Stomach (tissue), 9 donors: Measurements from ENCODE around the gene SH2D5. TPM values are rescaled to one million over a fixed set of nuclear protein-coding genes. Genes with fewer than 3 reads are reported as not detected.

Source experiments
- DNase-seq, 2 donors: peaks; one replicate each; pipeline versions ENCODE4 v3.0.0 to v3.0.0-alpha.2; 2013 to 2019
- H3K27ac ChIP-seq, 5 donors: fragments of 200-600 bp in 4 of 5; sonication (generic) in 4 of 5; one replicate each; pipeline ENCODE4 v1.5.1; 2013 to 2019; ENCODE audit warnings: mild to moderate bottlenecking in 1 of 5, moderate library complexity in 1 of 5
- H3K27me3 ChIP-seq, 3 donors: fragments of 200-600 bp; sonication (generic); one replicate each; pipeline ENCODE4 v1.5.1; 2017 to 2019; ENCODE audit warnings: mixed run types in 1 of 3
- H3K36me3 ChIP-seq, 4 donors: fragments of 200-600 bp; sonication (generic); 1 replicate in 3 of 4; 2 replicates in 1 of 4; pipeline ENCODE4 v1.5.1; 2016 to 2019
- H3K4me1 ChIP-seq, 4 donors: fragments of 200-600 bp; sonication (generic); one replicate each; pipeline ENCODE4 v1.5.1; 2016 to 2019
- H3K4me3 ChIP-seq, 4 donors: fragments of 200-600 bp; sonication (generic) in 3 of 4; one replicate each; pipeline ENCODE4 v1.5.1; 2016 to 2019; ENCODE audit warnings: mild to moderate bottlenecking in 1 of 4
- H3K9me3 ChIP-seq, 4 donors: fragments of 200-600 bp; sonication (generic); one replicate each; pipeline ENCODE4 v1.5.1; 2016 to 2019
- EP300 ChIP-seq: sonication (generic); formaldehyde crosslinking; IDR thresholded peaks from one replicate; pipeline ENCODE4 v1.6.1; 2017; ENCODE audit warnings: antibody characterized with exemption
- POLR2A ChIP-seq, 4 donors: fragments of 450-650 bp; IDR thresholded peaks; one replicate each; pipeline ENCODE4 v1.6.1; 2016; ENCODE audit warnings: antibody characterized with exemption in 4 of 4, control low read depth in 2 of 4, mild to moderate bottlenecking in 1 of 4, moderate library complexity in 1 of 4
- POLR2AphosphoS5 ChIP-seq, 3 donors: sonication (generic); formaldehyde crosslinking; IDR thresholded peaks; one replicate each; pipeline ENCODE4 v1.6.1; 2016; ENCODE audit warnings: antibody characterized with exemption in 3 of 3
- WGBS, 5 donors: extraction: QIAGEN DNeasy Blood & Tissue Kit in 3 of 5; methylation state at CpG; one replicate each; pipeline versions ENCODE4 v1.1.5 to v1.1.7; 2013 to 2018; 5-methylcytosine and 5-hydroxymethylcytosine counted together
- intact Hi-C: fragments of 100-400 bp; cut with DNase I; formaldehyde crosslinking; loops from one replicate; pipeline ENCODE4 v1.15.1; 2023; ENCODE audit warnings: low total_unique reads
- polyA plus RNA-seq, 3 donors: library from polyadenylated mRNA; stranded (reverse); fragments of 200-250 nt; gene quantifications; one replicate each; pipeline ENCODE4 v1.2.3, GENCODE V29; 2013
- total RNA-seq, 5 donors: library from RNA; depleted of rRNA; stranded (reverse); fragments of >200 nt; gene quantifications; one replicate each; pipeline versions ENCODE4 v1.1.0 to v1.2.3, GENCODE V29; 2014 to 2016
- TF ChIP-seq, protein P1 (sequence below), 7 experiments: fragments of 450-650 bp in 4 of 7; fragments of 200-600 bp in 3 of 7; sonication (generic) in 3 of 7; IDR thresholded peaks; one replicate each; pipeline ENCODE4 v1.5.1; 2016 to 2019; ENCODE audit warnings: antibody characterized with exemption in 7 of 7, control low read depth in 2 of 7, mild to moderate bottlenecking in 1 of 7
- donor health status: healthy with polysubstance abuse.
- donor health status: Bipolar disorder and iron deficiency.
- donor health status: healthy.

The SH2D5 gene
- total and polyA plus RNA-seq, 8 donors, result 0.18 to 7.0 (median 0.36) TPM; not detected in 4

DNA sequence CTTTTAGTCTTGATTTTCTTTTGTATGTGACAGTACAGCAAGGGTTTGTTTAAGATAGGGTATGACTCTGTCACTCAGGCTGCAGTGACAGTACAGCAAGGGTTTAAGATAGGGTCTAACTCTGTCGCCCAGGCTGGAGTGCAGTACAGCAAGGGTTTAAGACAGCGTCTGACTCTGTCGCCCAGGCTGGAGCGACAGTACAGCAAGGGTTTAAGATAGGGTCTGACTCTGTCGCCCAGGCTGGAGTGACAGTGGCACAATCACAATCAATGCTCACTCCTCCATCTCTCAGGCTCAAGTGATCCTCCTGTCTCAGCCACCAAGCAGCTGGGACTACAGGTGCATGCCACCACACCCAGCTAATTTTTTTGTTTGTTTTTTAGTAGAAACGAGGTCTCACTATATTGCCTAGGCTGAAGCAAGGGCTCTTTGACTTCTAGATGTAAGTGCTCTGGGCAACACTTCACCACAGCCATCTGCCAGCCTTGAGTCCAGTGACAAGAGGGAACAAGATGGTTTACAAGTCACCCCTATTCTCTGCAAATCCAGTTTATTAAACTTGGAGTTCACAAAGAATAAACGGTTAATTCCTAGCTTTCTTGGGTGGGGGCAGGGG is 965 bp upstream of the SH2D5 start:
- TF ChIP-seq POLR2A (IDR thresholded peaks at IDR 0.05) (no peak), POLR2AphosphoS5 (IDR thresholded peaks at IDR 0.05) (no peak), EP300 (no peak)
- TF ChIP-seq, protein P1, sequence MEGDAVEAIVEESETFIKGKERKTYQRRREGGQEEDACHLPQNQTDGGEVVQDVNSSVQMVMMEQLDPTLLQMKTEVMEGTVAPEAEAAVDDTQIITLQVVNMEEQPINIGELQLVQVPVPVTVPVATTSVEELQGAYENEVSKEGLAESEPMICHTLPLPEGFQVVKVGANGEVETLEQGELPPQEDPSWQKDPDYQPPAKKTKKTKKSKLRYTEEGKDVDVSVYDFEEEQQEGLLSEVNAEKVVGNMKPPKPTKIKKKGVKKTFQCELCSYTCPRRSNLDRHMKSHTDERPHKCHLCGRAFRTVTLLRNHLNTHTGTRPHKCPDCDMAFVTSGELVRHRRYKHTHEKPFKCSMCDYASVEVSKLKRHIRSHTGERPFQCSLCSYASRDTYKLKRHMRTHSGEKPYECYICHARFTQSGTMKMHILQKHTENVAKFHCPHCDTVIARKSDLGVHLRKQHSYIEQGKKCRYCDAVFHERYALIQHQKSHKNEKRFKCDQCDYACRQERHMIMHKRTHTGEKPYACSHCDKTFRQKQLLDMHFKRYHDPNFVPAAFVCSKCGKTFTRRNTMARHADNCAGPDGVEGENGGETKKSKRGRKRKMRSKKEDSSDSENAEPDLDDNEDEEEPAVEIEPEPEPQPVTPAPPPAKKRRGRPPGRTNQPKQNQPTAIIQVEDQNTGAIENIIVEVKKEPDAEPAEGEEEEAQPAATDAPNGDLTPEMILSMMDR (IDR thresholded peaks at IDR 0.05), result no peak
- intact Hi-C loops, result no loop called here
- peak overlapping the region in 4 of 5 donors; percentile 59 to 74 (median 66) for H3K27ac ChIP-seq
- peaks cover 26 to 42% (median 28%) of the 10 kb centered on the region in 4 donors for H3K4me1 ChIP-seq
- WGBS, 5 donors, result 10 to 22% (median 16%) methylated on average over 7 of the region's 7 CpGs
- peaks cover 0 to 21% (median 14%) of the 10 kb centered on the region in 4 donors for H3K36me3 ChIP-seq
- H3K9me3 ChIP-seq, result no peaks in the 10 kb centered on the region
- no peak for DNase-seq
- H3K27me3 ChIP-seq, result peaks cover 0 to 44% (median 42%) of the 10 kb centered on the region in 3 donors
- peak overlapping the region; percentile 58 to 65 (median 60) for H3K4me3 ChIP-seq

DNA sequence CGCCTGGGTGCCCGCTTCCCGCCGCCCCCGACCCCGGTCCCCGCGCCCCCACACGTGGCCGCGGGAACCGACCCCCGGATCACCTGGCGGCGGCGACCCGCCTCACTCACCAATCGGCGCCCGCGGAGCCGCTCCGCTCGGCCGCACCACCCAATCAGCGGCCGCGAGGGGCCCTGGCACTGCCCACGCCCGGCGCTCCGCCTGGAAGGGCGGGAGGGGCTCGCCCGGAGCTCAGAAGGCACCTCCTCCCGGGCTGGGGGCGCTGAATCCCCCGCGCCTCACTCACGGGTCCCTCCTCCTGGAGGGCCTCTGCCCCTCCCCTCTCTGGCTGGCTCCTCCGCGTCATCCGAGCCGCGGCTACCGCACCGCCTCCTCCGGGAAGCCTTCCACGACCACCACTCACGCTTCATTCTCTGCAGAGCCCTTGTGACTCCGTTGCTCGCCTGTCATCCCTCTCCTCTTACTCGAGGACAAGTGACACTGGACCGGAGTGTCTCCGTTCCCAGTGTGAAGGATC is 374 bp downstream of the SH2D5 start:
- 1 to 2% (median 1%) methylated on average over 32 to 55 of the region's 55 CpGs for WGBS, 5 donors
- intact Hi-C loops, result no loop called here
- Histone ChIP-seq H3K27me3 (peaks cover 0 to 55% (median 51%) of the 10 kb centered on the region in 3 donors), H3K36me3 (peaks cover 0 to 9% (median 1%) of the 10 kb centered on the region in 4 donors), H3K4me3 (peak overlapping the region; percentile 58 to 65 (median 60)), H3K9me3 (no peaks in the 10 kb centered on the region), H3K27ac (peak overlapping the region in 2 of 5 donors; percentile 67 to 74), H3K4me1 (peaks cover 26 to 42% (median 28%) of the 10 kb centered on the region in 4 donors)
- peak; percentile 62 to 86 for DNase-seq
- TF ChIP-seq POLR2A (IDR thresholded peaks at IDR 0.05) (no peak), EP300 (no peak), POLR2AphosphoS5 (IDR thresholded peaks at IDR 0.05) (no peak)
- TF ChIP-seq, protein P1 (IDR thresholded peaks at IDR 0.05), result no peak

DNA sequence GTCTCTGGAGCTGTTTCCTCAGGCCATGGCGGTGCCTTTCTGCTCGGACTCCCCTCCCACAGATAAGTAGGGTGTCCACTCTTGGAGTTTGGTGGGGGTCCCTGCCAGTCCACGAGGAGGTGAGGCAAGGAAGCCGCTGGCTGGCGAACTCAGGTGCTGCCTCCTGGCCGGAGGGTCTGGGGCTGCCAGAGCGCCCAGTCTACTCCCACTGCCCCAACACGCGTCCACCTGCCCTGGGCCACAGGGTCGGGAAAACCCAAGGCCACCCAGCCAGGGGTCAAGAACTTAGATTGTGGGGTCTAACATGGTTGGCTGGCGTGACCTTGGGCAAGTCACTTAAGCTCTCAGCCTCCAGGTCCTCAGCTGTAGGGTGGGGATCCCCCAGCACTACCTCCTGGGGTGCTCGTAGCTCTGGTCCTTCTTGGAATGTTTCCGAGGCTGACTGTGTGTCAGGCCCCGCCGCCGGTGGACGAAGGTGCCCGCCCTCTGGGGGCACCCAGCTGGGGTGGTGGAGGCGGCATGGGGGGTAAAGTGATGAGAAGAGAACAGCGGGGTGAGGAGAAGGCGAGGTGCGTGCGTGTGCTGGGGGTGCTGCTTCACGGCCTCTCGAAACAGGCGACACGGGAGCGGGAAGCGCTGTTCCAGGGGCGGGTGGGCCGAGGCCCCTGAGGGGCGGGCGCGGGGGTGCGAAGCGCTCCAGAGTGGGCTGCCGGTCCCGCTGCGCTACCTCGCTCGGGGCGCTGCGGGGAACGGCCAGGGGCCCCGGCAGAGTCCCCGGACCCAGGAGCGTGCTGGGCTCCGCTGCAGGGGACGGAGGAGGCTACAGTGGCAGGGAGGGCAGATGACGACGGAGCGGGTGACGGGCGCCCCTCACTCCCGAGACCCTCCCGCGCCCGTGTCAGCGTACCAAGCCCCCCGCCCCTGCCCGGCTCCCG is 1.2 kb downstream of the SH2D5 start:
- 14 to 30% (median 21%) methylated on average over 27 to 58 of the region's 62 CpGs for WGBS, 5 donors
- Histone ChIP-seq H3K36me3 (peaks cover 0 to 1% (median 0%) of the 10 kb centered on the region in 4 donors), H3K4me1 (peaks cover 26 to 42% (median 28%) of the 10 kb centered on the region in 4 donors), H3K27ac (peak overlapping the region in 1 of 5 donors; percentile 74), H3K4me3 (peak overlapping the region; percentile 58 to 65 (median 60)), H3K9me3 (no peaks in the 10 kb centered on the region), H3K27me3 (peaks cover 0 to 55% (median 51%) of the 10 kb centered on the region in 3 donors)
- intact Hi-C loops, result no loop called here
- DNase-seq, result no peak
- TF ChIP-seq POLR2A (IDR thresholded peaks at IDR 0.05) (no peak), EP300 (no peak), POLR2AphosphoS5 (IDR thresholded peaks at IDR 0.05) (no peak)
- TF ChIP-seq, protein P1 (IDR thresholded peaks at IDR 0.05), result no peak

DNA sequence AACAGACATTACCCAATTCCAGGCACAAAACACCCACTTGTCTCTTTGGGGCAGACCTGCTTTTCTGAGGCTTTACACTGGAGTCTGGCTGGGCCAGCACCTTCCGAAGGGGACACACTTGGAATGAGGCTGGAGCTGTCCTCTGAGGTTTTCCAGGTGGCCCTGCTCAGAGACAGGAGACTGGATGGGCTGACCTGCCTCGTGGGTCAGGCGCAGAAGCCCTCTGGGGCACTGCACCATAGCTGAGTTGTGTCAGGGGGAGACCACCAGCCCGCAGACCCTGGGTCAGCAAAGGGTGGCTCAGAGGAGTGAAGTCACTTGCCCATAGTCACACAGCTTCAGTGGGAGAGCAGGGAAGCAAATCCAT is 1.8 kb downstream of the SH2D5 start:
- no peak for TF ChIP-seq POLR2AphosphoS5 (IDR thresholded peaks at IDR 0.05)
- TF ChIP-seq POLR2A (IDR thresholded peaks at IDR 0.05), result no peak
- TF ChIP-seq, protein P1 (IDR thresholded peaks at IDR 0.05), result no peak
- TF ChIP-seq EP300, result no peak
- Histone ChIP-seq H3K4me3 (peak overlapping the region in 1 of 4 donors; percentile 58), H3K27me3 (peaks cover 0 to 55% (median 51%) of the 10 kb centered on the region in 3 donors), H3K27ac (no peak overlapping the region), H3K36me3 (no peaks in the 10 kb centered on the region), H3K4me1 (peaks cover 26 to 42% (median 28%) of the 10 kb centered on the region in 4 donors), H3K9me3 (no peaks in the 10 kb centered on the region)
- 31 to 73% (median 62%) methylated on average over 3 to 4 of the region's 4 CpGs for WGBS, 5 donors
- no peak for DNase-seq
- intact Hi-C loops, result no loop called here
